Measurements from ENCODE around the gene SCT.

- TF ChIP-seq CTCF (conservative IDR thresholded peaks at IDR 0.05; ENCODE audit: low read depth, low read length) (no peak), EZH2 (IDR thresholded peaks at IDR 0.05; ENCODE audit: borderline replicate concordance, low read depth, low read length, poor library complexity, severe bottlenecking) (no peak)
These were observed 3.6 kb downstream of the SCT start for GRCh38 chr11:623349-623869.
